ENCODE results near the gene DENND5A.
"Not testable (repeated sequence)": the region's sequence is repeated elsewhere in the genome, so short reads cannot be mapped to it uniquely, and the experiment has no call there.

The DENND5A gene

GRCh38 chr11:9264316-9265210 lies 587 bp downstream of the DENND5A start:
- no peak for DNase-seq

GRCh38 chr11:9263840-9264315 lies 1.3 kb downstream of the DENND5A start:
- no peak for DNase-seq

GRCh38 chr11:9260838-9261146 lies 4.4 kb downstream of the DENND5A start:
- DNase-seq = not testable (repeated sequence)

- no peak for DNase-seq
These were observed 4.9 kb downstream of the DENND5A start for GRCh38 chr11:9259981-9260837.

- DNase-seq = not testable (repeated sequence)
These were observed 6.9 kb downstream of the DENND5A start for GRCh38 chr11:9258279-9258678.

- DNase-seq = no peak
These were observed 10.7 kb downstream of the DENND5A start for GRCh38 chr11:9254416-9254815.

- no peak for DNase-seq
These were observed 12.1 kb downstream of the DENND5A start for GRCh38 chr11:9253086-9253485.

GRCh38 chr11:9251311-9251710 lies 13.8 kb downstream of the DENND5A start:
- DNase-seq = no peak

- DNase-seq = no peak
These were observed 15.0 kb downstream of the DENND5A start for GRCh38 chr11:9250139-9250582.

GRCh38 chr11:9249252-9249651 lies 15.9 kb downstream of the DENND5A start:
- DNase-seq = no peak

GRCh38 chr11:9247863-9248262 lies 17.3 kb downstream of the DENND5A start:
- DNase-seq = no peak

GRCh38 chr11:9236242-9236641 lies 28.9 kb downstream of the DENND5A start:
- DNase-seq = not testable (repeated sequence)

GRCh38 chr11:9232482-9232881 lies 32.7 kb downstream of the DENND5A start:
- DNase-seq = no peak

GRCh38 chr11:9231848-9232177 lies 33.3 kb downstream of the DENND5A start:
- no peak for DNase-seq

GRCh38 chr11:9230296-9230695 lies 34.9 kb downstream of the DENND5A start:
- no peak for DNase-seq

GRCh38 chr11:9228091-9228490 lies 37.1 kb downstream of the DENND5A start:
- no peak for DNase-seq

- DNase-seq = no peak
These were observed 39.3 kb downstream of the DENND5A start for GRCh38 chr11:9225748-9226298.

GRCh38 chr11:9222654-9223053 lies 42.5 kb downstream of the DENND5A start:
- DNase-seq = no peak

- DNase-seq = not testable (repeated sequence)
These were observed 44.3 kb downstream of the DENND5A start for GRCh38 chr11:9220853-9221252.

GRCh38 chr11:9219572-9219971 lies 45.6 kb downstream of the DENND5A start:
- no peak for DNase-seq

GRCh38 chr11:9219115-9219514 lies 46.0 kb downstream of the DENND5A start:
- DNase-seq = no peak

GRCh38 chr11:9214765-9215164 lies 50.4 kb downstream of the DENND5A start:
- no peak for DNase-seq

GRCh38 chr11:9211322-9211721 lies 53.8 kb downstream of the DENND5A start:
- DNase-seq = no peak

- no peak for DNase-seq
These were observed 54.2 kb downstream of the DENND5A start for GRCh38 chr11:9210922-9211320.

All from DMS153 (cell line).